Measurements from ENCODE around the gene SORBS2. TPM values are rescaled to one million over a fixed set of nuclear protein-coding genes. Genes with fewer than 3 reads are reported as not detected.

The SORBS2 gene
- total RNA-seq, 1 experiment from 2014 or later = 44.5 TPM

GRCh38 chr4:185758807-185759206 lies 53.2 kb downstream of the SORBS2 start (continued):
- TF ChIP-seq ATF6 (CRISPR knock-in tag; IDR thresholded peaks at IDR 0.05) = no peak
- TF ChIP-seq ZNF121 (CRISPR knock-in tag; IDR thresholded peaks at IDR 0.05) = no peak
- no peak for TF ChIP-seq ZNF512 (CRISPR knock-in tag; IDR thresholded peaks at IDR 0.05; ENCODE audit: borderline replicate concordance)
- no peak for TF ChIP-seq ARID4B (CRISPR knock-in tag; IDR thresholded peaks at IDR 0.05; ENCODE audit: borderline replicate concordance)
- no peak for TF ChIP-seq JUN (CRISPR knock-in tag; IDR thresholded peaks at IDR 0.05)
- no peak for TF ChIP-seq OVOL2 (CRISPR knock-in tag; IDR thresholded peaks at IDR 0.05; ENCODE audit: borderline replicate concordance)
- TF ChIP-seq, protein P1, sequence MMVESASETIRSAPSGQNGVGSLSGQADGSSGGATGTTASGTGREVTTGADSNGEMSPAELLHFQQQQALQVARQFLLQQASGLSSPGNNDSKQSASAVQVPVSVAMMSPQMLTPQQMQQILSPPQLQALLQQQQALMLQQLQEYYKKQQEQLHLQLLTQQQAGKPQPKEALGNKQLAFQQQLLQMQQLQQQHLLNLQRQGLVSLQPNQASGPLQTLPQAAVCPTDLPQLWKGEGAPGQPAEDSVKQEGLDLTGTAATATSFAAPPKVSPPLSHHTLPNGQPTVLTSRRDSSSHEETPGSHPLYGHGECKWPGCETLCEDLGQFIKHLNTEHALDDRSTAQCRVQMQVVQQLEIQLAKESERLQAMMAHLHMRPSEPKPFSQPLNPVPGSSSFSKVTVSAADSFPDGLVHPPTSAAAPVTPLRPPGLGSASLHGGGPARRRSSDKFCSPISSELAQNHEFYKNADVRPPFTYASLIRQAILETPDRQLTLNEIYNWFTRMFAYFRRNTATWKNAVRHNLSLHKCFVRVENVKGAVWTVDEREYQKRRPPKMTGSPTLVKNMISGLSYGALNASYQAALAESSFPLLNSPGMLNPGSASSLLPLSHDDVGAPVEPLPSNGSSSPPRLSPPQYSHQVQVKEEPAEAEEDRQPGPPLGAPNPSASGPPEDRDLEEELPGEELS (CRISPR knock-in tag; IDR thresholded peaks at IDR 0.05) = no peak
- TF ChIP-seq MXD4 (CRISPR knock-in tag; IDR thresholded peaks at IDR 0.05; ENCODE audit: borderline replicate concordance) = no peak
- TF ChIP-seq ZNF416 (CRISPR knock-in tag; IDR thresholded peaks at IDR 0.05) = no peak

DNA sequence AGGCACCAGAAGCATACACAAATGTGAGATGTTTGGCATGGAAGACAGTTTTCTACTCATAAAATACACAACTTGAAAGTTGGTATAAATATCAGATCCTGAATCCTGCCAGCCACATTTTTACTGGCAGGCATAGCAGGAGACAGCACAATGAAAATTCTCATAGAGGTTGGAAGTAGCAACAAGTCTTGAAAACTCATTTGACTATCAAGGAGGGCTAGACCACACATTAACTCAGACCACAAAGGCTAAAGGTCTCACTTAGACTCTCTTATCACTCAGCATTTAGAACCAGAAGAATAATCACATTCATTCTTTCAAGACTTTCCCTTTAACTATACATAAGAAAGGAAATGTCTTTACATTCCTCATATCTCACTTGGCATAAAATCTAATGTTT lies 56.5 kb downstream of the SORBS2 start:
- no peaks in the 10 kb centered on the region for H3K27me3 Mint-ChIP-seq (ENCODE audit: low read depth)
- H3K4me3 Mint-ChIP-seq = no peak overlapping the region
- POLR2A ChIA-PET = interaction anchor here (0.6 kb wide), 1 partner anchor 486 kb away, joined by 3 read pairs; no protein-coding TSS in a partner anchor
- DNase-seq (ENCODE audit: low spot score) (no peak), ATAC-seq (no peak)
- H3K9me3 Mint-ChIP-seq = peaks cover 5% of the 10 kb centered on the region
- peaks cover 4% of the 10 kb centered on the region; the same call in 1 of the 2 replicates for H3K36me3 Mint-ChIP-seq
- peak overlapping the region; percentile 1; the same call in 1 of the 2 replicates for H3K27ac Mint-ChIP-seq
- CTCF ChIA-PET = no interaction called here
- H3K4me1 Mint-ChIP-seq = peaks cover 13% of the 10 kb centered on the region
- no peak for TF ChIP-seq ZNF121 (CRISPR knock-in tag; IDR thresholded peaks at IDR 0.05)
- TF ChIP-seq ZNF423 (CRISPR knock-in tag; IDR thresholded peaks at IDR 0.05) = no peak
- TF ChIP-seq SP1 (CRISPR knock-in tag; conservative IDR thresholded peaks at IDR 0.05) = no peak
- TF ChIP-seq ZNF263 (CRISPR knock-in tag; IDR thresholded peaks at IDR 0.05; ENCODE audit: low read depth) = no peak
- no peak for TF ChIP-seq TCF7 (CRISPR knock-in tag; IDR thresholded peaks at IDR 0.05; ENCODE audit: low read depth)
- TF ChIP-seq, protein P2, sequence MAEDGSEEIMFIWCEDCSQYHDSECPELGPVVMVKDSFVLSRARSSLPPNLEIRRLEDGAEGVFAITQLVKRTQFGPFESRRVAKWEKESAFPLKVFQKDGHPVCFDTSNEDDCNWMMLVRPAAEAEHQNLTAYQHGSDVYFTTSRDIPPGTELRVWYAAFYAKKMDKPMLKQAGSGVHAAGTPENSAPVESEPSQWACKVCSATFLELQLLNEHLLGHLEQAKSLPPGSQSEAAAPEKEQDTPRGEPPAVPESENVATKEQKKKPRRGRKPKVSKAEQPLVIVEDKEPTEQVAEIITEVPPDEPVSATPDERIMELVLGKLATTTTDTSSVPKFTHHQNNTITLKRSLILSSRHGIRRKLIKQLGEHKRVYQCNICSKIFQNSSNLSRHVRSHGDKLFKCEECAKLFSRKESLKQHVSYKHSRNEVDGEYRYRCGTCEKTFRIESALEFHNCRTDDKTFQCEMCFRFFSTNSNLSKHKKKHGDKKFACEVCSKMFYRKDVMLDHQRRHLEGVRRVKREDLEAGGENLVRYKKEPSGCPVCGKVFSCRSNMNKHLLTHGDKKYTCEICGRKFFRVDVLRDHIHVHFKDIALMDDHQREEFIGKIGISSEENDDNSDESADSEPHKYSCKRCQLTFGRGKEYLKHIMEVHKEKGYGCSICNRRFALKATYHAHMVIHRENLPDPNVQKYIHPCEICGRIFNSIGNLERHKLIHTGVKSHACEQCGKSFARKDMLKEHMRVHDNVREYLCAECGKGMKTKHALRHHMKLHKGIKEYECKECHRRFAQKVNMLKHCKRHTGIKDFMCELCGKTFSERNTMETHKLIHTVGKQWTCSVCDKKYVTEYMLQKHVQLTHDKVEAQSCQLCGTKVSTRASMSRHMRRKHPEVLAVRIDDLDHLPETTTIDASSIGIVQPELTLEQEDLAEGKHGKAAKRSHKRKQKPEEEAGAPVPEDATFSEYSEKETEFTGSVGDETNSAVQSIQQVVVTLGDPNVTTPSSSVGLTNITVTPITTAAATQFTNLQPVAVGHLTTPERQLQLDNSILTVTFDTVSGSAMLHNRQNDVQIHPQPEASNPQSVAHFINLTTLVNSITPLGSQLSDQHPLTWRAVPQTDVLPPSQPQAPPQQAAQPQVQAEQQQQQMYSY (CRISPR knock-in tag; IDR thresholded peaks at IDR 0.05) = no peak
- no peak for TF ChIP-seq RELA (CRISPR knock-in tag; IDR thresholded peaks at IDR 0.05; ENCODE audit: borderline replicate concordance)
- TF ChIP-seq CREB1 (CRISPR knock-in tag; IDR thresholded peaks at IDR 0.05) = no peak
- TF ChIP-seq SOX15 (CRISPR knock-in tag; IDR thresholded peaks at IDR 0.05) = no peak
- TF ChIP-seq STAT6 (CRISPR knock-in tag; conservative IDR thresholded peaks at IDR 0.05; ENCODE audit: low read depth) = no peak

All from WTC11 (cell line).